ENCODE results near the gene ACOX2. TPM values are rescaled to one million over a fixed set of nuclear protein-coding genes. Genes with fewer than 3 reads are reported as not detected.

Gene ACOX2
- total RNA-seq, 1 experiment from 2014 or later: 3.2 TPM

DNA sequence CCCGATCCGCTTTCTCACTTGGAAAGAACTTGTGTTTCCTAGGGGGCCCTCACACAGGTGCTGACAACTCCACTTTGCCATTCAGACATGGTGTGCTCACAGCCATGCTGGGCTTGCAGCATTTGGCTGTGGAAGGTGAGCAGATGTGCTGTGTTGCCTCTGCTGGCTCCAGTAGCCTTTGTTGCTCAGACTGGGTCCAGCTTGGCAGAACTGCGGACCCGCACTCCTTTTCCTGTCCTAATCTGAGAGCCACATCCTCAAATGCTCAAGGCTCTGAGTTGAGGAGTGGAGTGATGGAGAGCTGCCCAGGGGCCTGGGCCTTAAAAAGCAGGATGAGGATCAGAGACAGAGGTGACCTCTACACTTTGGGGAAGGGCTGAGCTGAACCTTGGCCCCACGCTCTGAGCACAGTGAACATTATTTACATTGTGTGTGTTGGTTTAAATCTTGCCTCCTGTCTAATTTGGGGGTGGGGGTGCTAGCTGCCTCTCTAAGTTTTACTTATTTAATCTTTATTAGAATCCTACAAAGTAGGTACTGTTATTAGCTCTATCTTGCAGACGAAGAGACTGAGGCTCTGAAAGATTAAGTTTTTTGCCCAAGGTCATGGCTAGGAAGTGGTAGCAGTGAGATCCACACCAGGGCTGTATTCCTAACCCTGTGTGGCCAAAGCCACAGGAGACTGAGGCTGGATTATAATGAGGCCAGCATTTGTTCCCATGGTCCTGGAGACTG is 17.2 kb downstream of the ACOX2 start:
- in situ Hi-C loops (cut with HindIII; ENCODE audit: low pct_unique_long_range_greater_than_20kb, low sequenced_read_pairs) (no loop called here), intact Hi-C loops (cut with micrococcal nuclease; ENCODE audit: unreplicated experiment) (no loop called here)
- DNase-seq (ENCODE audit: low read depth, low spot score) (no peak), ATAC-seq (no peak)
- ChIA-PET POLR2A (no interaction called here), CTCF (no interaction called here)
- TF ChIP-seq TCF7L2 (IDR thresholded peaks at IDR 0.05; ENCODE audit: low read depth, low read length): no peak
- TF ChIP-seq POLR2AphosphoS5 (IDR thresholded peaks at IDR 0.05; ENCODE audit: low read depth, low read length): no peak
- TF ChIP-seq REST (IDR thresholded peaks at IDR 0.05; ENCODE audit: insufficient read depth in 1 of 2, low read depth in 2 of 2, low read length in 1 of 2): no peak
- TF ChIP-seq CTCF (IDR thresholded peaks at IDR 0.05): no peak
- no peak for TF ChIP-seq SIN3A (IDR thresholded peaks at IDR 0.05; ENCODE audit: borderline replicate concordance, insufficient read depth, low read depth, low read length)
- H3K27me3 ChIP-seq (ENCODE audit: control insufficient read depth, insufficient read depth, low read length): no peaks in the 10 kb centered on the region
- no peaks in the 10 kb centered on the region for H3K9me3 ChIP-seq (ENCODE audit: control insufficient read depth, insufficient read depth, low read depth, low read length)
- no peaks in the 10 kb centered on the region for H3K36me3 ChIP-seq (ENCODE audit: control insufficient read depth, insufficient read depth, low read length)
- H3K4me1 ChIP-seq (ENCODE audit: control insufficient read depth, insufficient read depth, low read length): peaks cover 19% of the 10 kb centered on the region
- peak overlapping the region; percentile 34; the same call in 1 of the 2 replicates for H3K27ac ChIP-seq (ENCODE audit: low read length)
- H3K4me3 ChIP-seq (ENCODE audit: low read depth in 2 of 2, low read length in 2 of 2): no peak overlapping the region
- no TSS peak for BruUV-seq (replicated peaks)

DNA sequence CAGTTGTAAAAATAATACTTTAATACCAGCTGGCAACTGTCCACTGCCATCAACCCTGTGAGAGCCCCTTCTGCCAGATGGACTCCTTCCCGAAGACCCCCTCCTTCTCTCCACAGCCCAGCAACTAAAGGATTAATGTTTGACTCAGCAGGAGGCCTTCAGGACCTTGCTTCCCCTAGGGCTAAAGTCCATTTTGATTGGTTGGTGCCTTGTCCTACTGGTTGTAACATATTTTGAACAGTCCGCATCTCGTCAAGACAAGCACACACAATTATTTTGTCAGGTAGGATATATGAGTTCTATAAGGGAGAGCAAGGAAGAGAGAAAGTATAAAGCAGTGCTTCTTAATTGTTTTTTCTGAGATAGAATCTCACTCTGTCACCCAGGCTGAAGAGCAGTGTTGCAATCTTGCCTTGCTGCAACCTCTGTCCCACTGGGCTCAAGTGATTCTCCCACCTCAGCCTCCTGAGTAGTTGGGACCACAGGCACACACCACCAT is 18.6 kb downstream of the ACOX2 start:
- no peak overlapping the region for H3K4me3 ChIP-seq (ENCODE audit: low read depth in 2 of 2, low read length in 2 of 2)
- H3K4me1 ChIP-seq (ENCODE audit: control insufficient read depth, insufficient read depth, low read length): peaks cover 19% of the 10 kb centered on the region; the same call in 1 of the 2 replicates
- ATAC-seq (no peak), DNase-seq (ENCODE audit: low read depth, low spot score) (no peak)
- CTCF ChIA-PET: interaction anchor here (0.8 kb wide), 1 partner anchor 599 kb away, joined by 8 read pairs; no protein-coding TSS in a partner anchor
- in situ Hi-C loops (cut with HindIII; ENCODE audit: low pct_unique_long_range_greater_than_20kb, low sequenced_read_pairs) (no loop called here), intact Hi-C loops (cut with micrococcal nuclease; ENCODE audit: unreplicated experiment) (no loop called here)
- TF ChIP-seq REST (IDR thresholded peaks at IDR 0.05; ENCODE audit: insufficient read depth in 1 of 2, low read depth in 2 of 2, low read length in 1 of 2) (no peak), CTCF (IDR thresholded peaks at IDR 0.05) (no peak), SIN3A (IDR thresholded peaks at IDR 0.05; ENCODE audit: borderline replicate concordance, insufficient read depth, low read depth, low read length) (no peak)
- H3K27me3 ChIP-seq (ENCODE audit: control insufficient read depth, insufficient read depth, low read length): no peaks in the 10 kb centered on the region
- H3K9me3 ChIP-seq (ENCODE audit: control insufficient read depth, insufficient read depth, low read depth, low read length): no peaks in the 10 kb centered on the region
- POLR2A ChIA-PET: no interaction called here
- BruUV-seq (replicated peaks): no TSS peak
- no peak overlapping the region for H3K27ac ChIP-seq (ENCODE audit: low read length)
- H3K36me3 ChIP-seq (ENCODE audit: control insufficient read depth, insufficient read depth, low read length): no peaks in the 10 kb centered on the region
